HepG2 (cell line): ENCODE data around the gene STPG4. TPM values are rescaled to one million over a fixed set of nuclear protein-coding genes. Genes with fewer than 3 reads are reported as not detected.
A peak's percentile ranks its signal among the peaks of the same experiment; 100 is the strongest.

Experiments used
- ATAC-seq: fragments of 200-7000 bp; cut with Tn5 transposase; 3 replicates; pipeline ENCODE4 v1.9.1; 2020; ENCODE audit warnings: mild to moderate bottlenecking, moderate library complexity
- BruUV-seq: library from RNA; stranded (reverse); fragments of 400-500 nt; replicated peaks from 2 replicates; lab custom pipeline; 2021; lab: Mats Ljungman, UMichigan
- CTCF ChIA-PET: fragments of 300-600 bp; formaldehyde crosslinking; extraction: SDS; loops from one replicate; lab custom pipeline; 2021; ENCODE audit warnings: low total read pairs, inconsistent platforms, low intra/inter-chr PET ratio; lab: Yijun Ruan, JAX
- POLR2A ChIA-PET: fragments of 350-600 bp; sonication (Branson Sonifier 250); formaldehyde crosslinking; loops from one replicate; lab custom pipeline; 2020; ENCODE audit warnings: antibody characterized with exemption, inconsistent platforms; lab: Yijun Ruan, JAX
- DNase-seq: peaks from one replicate; pipeline ENCODE4 v3.0.0-alpha.2; 2015; ENCODE audit warnings: low spot score
- FAIRE-seq: peaks from 3 replicates; lab custom pipeline; 2011; peaks lifted over from hg19 to GRCh38; lab: Jason Lieb, UNC
- H2AFZ ChIP-seq: one replicate; pipeline ENCODE4 v1.6.1; 2011; ENCODE audit warnings: low read length, inconsistent platforms
- H3K27ac ChIP-seq: fragments of 300-600 bp; 3 replicates; pipeline ENCODE4 v1.8.0; 2011; ENCODE audit warnings: mixed run types, mild to moderate bottlenecking, mixed read lengths, low read length, inconsistent platforms; ENCODE audit not compliant: insufficient read depth; ENCODE audit errors: extremely low read length
- H3K27me3 ChIP-seq, 2 experiments: fragments of 200-600 bp in 1 of 2; 2 replicates in 1 of 2; 3 replicates in 1 of 2; pipeline versions ENCODE4 v1.6.0 to v1.8.0; 2011; ENCODE audit warnings: low read length in 2 of 2, mild to moderate bottlenecking in 2 of 2, moderate library complexity in 2 of 2, inconsistent platforms in 1 of 2; ENCODE audit not compliant: insufficient read depth in 2 of 2, control insufficient read depth in 1 of 2
- H3K36me3 ChIP-seq, 2 experiments: fragments of 200-600 bp in 1 of 2; replicated peaks in 1 of 2; 2 replicates in 1 of 2; 3 replicates in 1 of 2; pipeline versions ENCODE4 v1.5.1 to v1.8.0; 2011; ENCODE audit warnings: low read length in 2 of 2, inconsistent platforms in 1 of 2; ENCODE audit not compliant: insufficient read depth in 2 of 2, control insufficient read depth in 1 of 2
- H3K4me1 ChIP-seq: 2 replicates; pipeline ENCODE4 v1.5.1; 2012; ENCODE audit warnings: low read length, inconsistent platforms; ENCODE audit not compliant: insufficient read depth
- H3K4me2 ChIP-seq: 2 replicates; pipeline ENCODE4 v1.6.0; 2011; ENCODE audit warnings: low read depth, low read length, inconsistent platforms
- H3K4me3 ChIP-seq, 3 experiments: fragments of 200-600 bp in 1 of 3; sonication (generic), shearing (Covaris generic) in 1 of 3; replicated peaks in 1 of 3; 2 replicates each; pipeline ENCODE4 v1.5.1; 2011 to 2016; ENCODE audit warnings: low read length in 3 of 3, inconsistent platforms in 2 of 3, low read depth in 2 of 3, mild to moderate bottlenecking in 2 of 3, control low read depth in 1 of 3, mixed read lengths in 1 of 3; ENCODE audit not compliant: insufficient read depth in 1 of 3
- H3K79me2 ChIP-seq: one replicate; pipeline ENCODE4 v1.6.1; 2011; ENCODE audit warnings: low read length, inconsistent platforms; ENCODE audit not compliant: insufficient read depth
- H3K9ac ChIP-seq: 2 replicates; pipeline ENCODE4 v1.6.0; 2011; ENCODE audit warnings: mild to moderate bottlenecking, low read depth, low read length, inconsistent platforms; ENCODE audit not compliant: insufficient read depth
- H3K9me3 ChIP-seq: 2 replicates; pipeline ENCODE4 v1.5.1; 2012; ENCODE audit warnings: mild to moderate bottlenecking, low read length
- H4K20me1 ChIP-seq: 2 replicates; pipeline ENCODE4 v1.6.0; 2011; ENCODE audit warnings: inconsistent platforms, mild to moderate bottlenecking, low read length, moderate library complexity; ENCODE audit not compliant: insufficient read depth
- AGO1 ChIP-seq: fragments of 200-400 bp; formaldehyde crosslinking; IDR thresholded peaks from 2 replicates; pipeline ENCODE4 v1.6.1; 2017; ENCODE audit warnings: mild to moderate bottlenecking, low read depth, low read length, moderate library complexity; ENCODE audit not compliant: poor library complexity, severe bottlenecking
- ARNTL ChIP-seq: sonication (generic); formaldehyde crosslinking; IDR thresholded peaks from 2 replicates; pipeline ENCODE4 v1.4.0; 2020; ENCODE audit warnings: mild to moderate bottlenecking, missing genetic modification reagents
- HOXA9 ChIP-seq: sonication (generic); formaldehyde crosslinking; IDR thresholded peaks from 2 replicates; pipeline ENCODE4 v1.8.1; 2022; ENCODE audit warnings: missing genetic modification reagents, mild to moderate bottlenecking, moderate library complexity, borderline replicate concordance
- MAZ ChIP-seq, 2 experiments: sonication (generic) in 1 of 2; formaldehyde crosslinking in 1 of 2; IDR thresholded peaks; 2 replicates each; pipeline versions ENCODE4 v1.5.0 to v1.6.1; 2012 to 2020; ENCODE audit warnings: low read depth in 2 of 2, mild to moderate bottlenecking in 2 of 2, borderline replicate concordance in 1 of 2, improper control_type of control experiment in 1 of 2, low read length in 1 of 2, missing genetic modification reagents in 1 of 2, moderate library complexity in 1 of 2
- MNT ChIP-seq: fragments of 450-650 bp; IDR thresholded peaks from 2 replicates; pipeline ENCODE4 v1.6.1; 2016
- NFYC ChIP-seq: IDR thresholded peaks from 2 replicates; pipeline ENCODE4 v1.6.1; 2016; ENCODE audit warnings: missing genetic modification reagents, missing compliant biosample characterization
- SRY ChIP-seq: sonication (generic); formaldehyde crosslinking; IDR thresholded peaks from 2 replicates; pipeline ENCODE4 v1.8.0; 2022; ENCODE audit warnings: mild to moderate bottlenecking, missing genetic modification reagents
- UBTF ChIP-seq: sonication (generic); formaldehyde crosslinking; IDR thresholded peaks from 2 replicates; pipeline ENCODE4 v1.4.0; 2020; ENCODE audit warnings: mild to moderate bottlenecking, missing genetic modification reagents
- ZMAT5 ChIP-seq: sonication (generic); formaldehyde crosslinking; IDR thresholded peaks from 2 replicates; pipeline ENCODE4 v1.5.0; 2020; ENCODE audit warnings: mild to moderate bottlenecking, low read depth, missing genetic modification reagents, borderline replicate concordance
- ZNF12 ChIP-seq: sonication (generic); formaldehyde crosslinking; IDR thresholded peaks from 2 replicates; pipeline ENCODE4 v1.5.0; 2020; ENCODE audit warnings: missing genetic modification reagents
- ZNF629 ChIP-seq: sonication (generic); formaldehyde crosslinking; conservative IDR thresholded peaks from 2 replicates; pipeline ENCODE4 v1.5.0; 2020; ENCODE audit warnings: missing genetic modification reagents
- ZSCAN25 ChIP-seq: sonication (generic); formaldehyde crosslinking; IDR thresholded peaks from 2 replicates; pipeline ENCODE4 v1.8.0; 2022; ENCODE audit warnings: mild to moderate bottlenecking, missing genetic modification reagents
- WGBS: methylation state at CpG from one replicate; pipeline ENCODE4 v1.1.6; 2017; ENCODE audit warnings: low lambda C conversion rate; 5-methylcytosine and 5-hydroxymethylcytosine counted together
- in situ Hi-C: cut with HindIII; loops from 2 replicates; pipeline ENCODE4 v1.10.0; 2017; ENCODE audit warnings: low pct_unique_long_range_greater_than_20kb; ENCODE audit not compliant: extremely low pct_ligation_motif_present
- intact Hi-C: fragments of 100-400 bp; cut with micrococcal nuclease; formaldehyde crosslinking; loops from one replicate; pipeline ENCODE4 v1.10.0; 2022; ENCODE audit not compliant: unreplicated experiment
- polyA plus RNA-seq, 8 experiments: library from polyadenylated mRNA; depleted of rRNA in 3 of 8; stranded (reverse) in 7 of 8; unstranded in 1 of 8; fragments of >200 nt; fragmentation: Illumina TruSeq in 4 of 8; extraction: Trizol in 4 of 8; gene quantifications; 2 replicates each; pipeline versions ENCODE4 v1.2.1 to v1.2.3, GENCODE V29; 2011 to 2016; ENCODE audit warnings: low read depth in 4 of 8, missing spikeins in 1 of 8, mixed read lengths in 1 of 8; ENCODE audit not compliant: insufficient read depth in 1 of 8
- total RNA-seq, 5 experiments: library from RNA; depleted of rRNA; stranded (reverse); fragments of >200 nt; fragmentation: Illumina TruSeq; extraction: Trizol; gene quantifications; 2 replicates each; pipeline ENCODE4 v1.2.3, GENCODE V29; 2016; ENCODE audit warnings: low read depth in 1 of 5
- TF ChIP-seq, protein P1 (sequence below): sonication (generic); formaldehyde crosslinking; IDR thresholded peaks from 2 replicates; pipeline ENCODE4 v1.5.0; 2020; ENCODE audit warnings: mild to moderate bottlenecking, missing genetic modification reagents
- TF ChIP-seq, protein P2 (sequence below): sonication (generic); formaldehyde crosslinking; IDR thresholded peaks from 2 replicates; pipeline ENCODE4 v1.4.0; 2020; ENCODE audit warnings: mild to moderate bottlenecking, low read depth, missing genetic modification reagents

STPG4 gene
- total and polyA plus RNA-seq, 2 of the 13 experiments (the other 11 are each of a cell fraction or from before 2014, with no cell fraction given): 0.11 to 0.15 TPM

DNA sequence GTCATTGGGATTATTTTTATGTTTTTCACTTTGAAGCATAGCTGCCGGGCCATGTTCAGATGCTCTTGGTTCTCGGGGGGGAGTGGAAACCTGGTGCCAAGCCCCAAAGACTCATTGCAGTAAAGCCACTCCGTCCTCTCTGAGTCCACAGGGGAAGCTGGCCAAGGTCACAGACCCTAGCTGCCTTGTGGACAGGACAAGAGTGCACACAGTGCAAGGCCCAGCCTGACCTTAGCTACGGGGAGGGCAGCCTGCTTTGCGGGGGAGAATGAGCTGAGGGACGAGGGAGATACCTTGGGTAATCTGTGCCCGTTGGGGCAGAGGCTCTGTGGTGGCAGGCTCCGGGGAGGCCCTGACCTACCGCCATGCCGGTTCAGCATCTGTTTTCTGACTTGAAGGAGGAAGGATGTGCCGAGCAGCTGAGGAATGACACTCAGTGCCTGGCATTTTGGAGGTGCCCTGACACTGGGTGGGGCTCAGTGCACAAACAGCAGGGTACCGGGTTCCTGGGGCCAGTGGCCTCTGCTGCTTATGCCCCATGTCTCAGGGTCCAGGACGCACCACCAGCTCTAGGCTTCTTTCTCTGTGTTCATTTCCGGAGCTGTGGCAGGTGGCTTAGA lies 87.2 kb downstream of the STPG4 start:
- H3K36me3 ChIP-seq: peaks cover 5 to 12% of the 10 kb centered on the region in 2 experiments; a peak in 4 of 5 replicates
- no peaks in the 10 kb centered on the region for H3K79me2 ChIP-seq
- POLR2A ChIA-PET: interaction anchor here (1.0 to 8.1 kb wide), 3 partner anchors 11 to 100 kb away, joined by 3 to 134 read pairs (median 3); no protein-coding TSS in a partner anchor
- peak overlapping the region; percentile 15; the same call in 1 of the 2 replicates for H3K4me2 ChIP-seq
- no peak overlapping the region for H3K4me3 ChIP-seq
- no peaks in the 10 kb centered on the region for H3K9me3 ChIP-seq
- ATAC-seq: peak; percentile 21
- H3K27ac ChIP-seq: peak overlapping the region; percentile 93
- CTCF ChIA-PET: no interaction called here
- no TSS peak for BruUV-seq
- H3K27me3 ChIP-seq: no peaks in the 10 kb centered on the region
- H2AFZ ChIP-seq: no peak overlapping the region
- H3K9ac ChIP-seq: peak overlapping the region; percentile 45
- WGBS: 59% methylated on average over 9 of the region's 14 CpGs
- intact Hi-C loops: no loop called here
- H3K4me1 ChIP-seq: peaks cover 84% of the 10 kb centered on the region
- no peaks in the 10 kb centered on the region for H4K20me1 ChIP-seq
- peak; percentile 43 for DNase-seq
- peak; percentile 63 for FAIRE-seq
- in situ Hi-C loops: no loop called here
- TF ChIP-seq, protein P1, sequence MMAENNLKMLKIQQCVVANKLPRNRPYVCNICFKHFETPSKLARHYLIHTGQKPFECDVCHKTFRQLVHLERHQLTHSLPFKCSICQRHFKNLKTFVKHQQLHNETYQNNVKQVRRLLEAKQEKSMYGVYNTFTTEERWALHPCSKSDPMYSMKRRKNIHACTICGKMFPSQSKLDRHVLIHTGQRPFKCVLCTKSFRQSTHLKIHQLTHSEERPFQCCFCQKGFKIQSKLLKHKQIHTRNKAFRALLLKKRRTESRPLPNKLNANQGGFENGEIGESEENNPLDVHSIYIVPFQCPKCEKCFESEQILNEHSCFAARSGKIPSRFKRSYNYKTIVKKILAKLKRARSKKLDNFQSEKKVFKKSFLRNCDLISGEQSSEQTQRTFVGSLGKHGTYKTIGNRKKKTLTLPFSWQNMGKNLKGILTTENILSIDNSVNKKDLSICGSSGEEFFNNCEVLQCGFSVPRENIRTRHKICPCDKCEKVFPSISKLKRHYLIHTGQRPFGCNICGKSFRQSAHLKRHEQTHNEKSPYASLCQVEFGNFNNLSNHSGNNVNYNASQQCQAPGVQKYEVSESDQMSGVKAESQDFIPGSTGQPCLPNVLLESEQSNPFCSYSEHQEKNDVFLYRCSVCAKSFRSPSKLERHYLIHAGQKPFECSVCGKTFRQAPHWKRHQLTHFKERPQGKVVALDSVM (CRISPR knock-in tag): peak; percentile 28; the same call in 1 of the 2 replicates
- TF ChIP-seq MAZ (IDR thresholded peaks at IDR 0.05; ENCODE audit: borderline replicate concordance, low read depth, low read length): no peak
- peak; percentile 49; the same call in 1 of the 2 replicates for TF ChIP-seq MAZ (CRISPR knock-in tag; IDR thresholded peaks at IDR 0.05; ENCODE audit: low read depth)
- TF ChIP-seq HOXA9: no peak
- TF ChIP-seq NFYC (CRISPR knock-in tag): no peak
- no peak for TF ChIP-seq ZNF12
- no peak for TF ChIP-seq ZNF629 (CRISPR knock-in tag)
- no peak for TF ChIP-seq SRY
- TF ChIP-seq, protein P2, sequence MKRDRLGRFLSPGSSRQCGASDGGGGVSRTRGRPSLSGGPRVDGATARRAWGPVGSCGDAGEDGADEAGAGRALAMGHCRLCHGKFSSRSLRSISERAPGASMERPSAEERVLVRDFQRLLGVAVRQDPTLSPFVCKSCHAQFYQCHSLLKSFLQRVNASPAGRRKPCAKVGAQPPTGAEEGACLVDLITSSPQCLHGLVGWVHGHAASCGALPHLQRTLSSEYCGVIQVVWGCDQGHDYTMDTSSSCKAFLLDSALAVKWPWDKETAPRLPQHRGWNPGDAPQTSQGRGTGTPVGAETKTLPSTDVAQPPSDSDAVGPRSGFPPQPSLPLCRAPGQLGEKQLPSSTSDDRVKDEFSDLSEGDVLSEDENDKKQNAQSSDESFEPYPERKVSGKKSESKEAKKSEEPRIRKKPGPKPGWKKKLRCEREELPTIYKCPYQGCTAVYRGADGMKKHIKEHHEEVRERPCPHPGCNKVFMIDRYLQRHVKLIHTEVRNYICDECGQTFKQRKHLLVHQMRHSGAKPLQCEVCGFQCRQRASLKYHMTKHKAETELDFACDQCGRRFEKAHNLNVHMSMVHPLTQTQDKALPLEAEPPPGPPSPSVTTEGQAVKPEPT (CRISPR knock-in tag): peak; percentile 16; the same call in 1 of the 2 replicates
- peak; percentile 73 for TF ChIP-seq UBTF (CRISPR knock-in tag)
- no peak for TF ChIP-seq MNT
- peak; percentile 83 for TF ChIP-seq ZSCAN25 (CRISPR knock-in tag)
- TF ChIP-seq AGO1: no peak
- no peak for TF ChIP-seq ZMAT5
- peak; percentile 33; the same call in 1 of the 2 replicates for TF ChIP-seq ARNTL (CRISPR knock-in tag)
